Thymus (tissue), 11 donors: ENCODE data around the gene TMEM245. TPM values are rescaled to one million over a fixed set of nuclear protein-coding genes. Genes with fewer than 3 reads are reported as not detected.
A peak's percentile ranks its signal among the peaks of the same experiment; 100 is the strongest.

Experiments
- DNase-seq, 9 donors: peaks; one replicate each; pipeline ENCODE4 v3.0.0-alpha.2; 2013; ENCODE audit warnings: low spot score in 9 of 9, low read depth in 6 of 9, missing footprints in 1 of 9
- H3K27ac ChIP-seq, 2 donors: one replicate each; pipeline ENCODE4 v1.5.1; 2013; ENCODE audit warnings: control low read depth in 1 of 2, low read depth in 1 of 2, low read length in 1 of 2, mild to moderate bottlenecking in 1 of 2, moderate library complexity in 1 of 2
- H3K27me3 ChIP-seq, 2 donors: one replicate each; pipeline ENCODE4 v1.5.1; 2013; ENCODE audit warnings: low read length in 1 of 2; ENCODE audit not compliant: control insufficient read depth in 2 of 2, insufficient read depth in 1 of 2
- H3K36me3 ChIP-seq, 2 donors: one replicate each; pipeline ENCODE4 v1.5.1; 2013; ENCODE audit warnings: low read length in 1 of 2, mild to moderate bottlenecking in 1 of 2, moderate library complexity in 1 of 2; ENCODE audit not compliant: control insufficient read depth in 2 of 2, insufficient read depth in 2 of 2
- H3K4me1 ChIP-seq, 2 donors: one replicate each; pipeline ENCODE4 v1.5.1; 2013; ENCODE audit warnings: low read length in 2 of 2; ENCODE audit not compliant: control insufficient read depth in 2 of 2, insufficient read depth in 2 of 2
- H3K4me3 ChIP-seq, 2 donors: one replicate each; pipeline ENCODE4 v1.5.1; 2013; ENCODE audit warnings: low read length in 2 of 2, control low read depth in 1 of 2, mild to moderate bottlenecking in 1 of 2
- H3K9me3 ChIP-seq, 2 donors: one replicate each; pipeline ENCODE4 v1.5.1; 2013; ENCODE audit warnings: low read length in 1 of 2, mild to moderate bottlenecking in 1 of 2; ENCODE audit not compliant: control insufficient read depth in 2 of 2, insufficient read depth in 1 of 2
- WGBS: extraction: QIAGEN DNeasy Blood & Tissue Kit; methylation state at CpG from one replicate; pipeline ENCODE4 v1.1.7; 2013; 5-methylcytosine and 5-hydroxymethylcytosine counted together
- polyA plus RNA-seq: library from polyadenylated mRNA; stranded (reverse); fragments of 200-250 nt; gene quantifications from one replicate; pipeline ENCODE4 v1.2.3, GENCODE V29; 2013
- total RNA-seq: library from RNA; stranded (reverse); fragments of 120-200 nt; gene quantifications from one replicate; pipeline ENCODE4 v1.2.4, GENCODE V29; 2013
- donor health status: healthy.

The TMEM245 gene
- total and polyA plus RNA-seq, 2 donors: 9.3 to 21.1 TPM

DNA sequence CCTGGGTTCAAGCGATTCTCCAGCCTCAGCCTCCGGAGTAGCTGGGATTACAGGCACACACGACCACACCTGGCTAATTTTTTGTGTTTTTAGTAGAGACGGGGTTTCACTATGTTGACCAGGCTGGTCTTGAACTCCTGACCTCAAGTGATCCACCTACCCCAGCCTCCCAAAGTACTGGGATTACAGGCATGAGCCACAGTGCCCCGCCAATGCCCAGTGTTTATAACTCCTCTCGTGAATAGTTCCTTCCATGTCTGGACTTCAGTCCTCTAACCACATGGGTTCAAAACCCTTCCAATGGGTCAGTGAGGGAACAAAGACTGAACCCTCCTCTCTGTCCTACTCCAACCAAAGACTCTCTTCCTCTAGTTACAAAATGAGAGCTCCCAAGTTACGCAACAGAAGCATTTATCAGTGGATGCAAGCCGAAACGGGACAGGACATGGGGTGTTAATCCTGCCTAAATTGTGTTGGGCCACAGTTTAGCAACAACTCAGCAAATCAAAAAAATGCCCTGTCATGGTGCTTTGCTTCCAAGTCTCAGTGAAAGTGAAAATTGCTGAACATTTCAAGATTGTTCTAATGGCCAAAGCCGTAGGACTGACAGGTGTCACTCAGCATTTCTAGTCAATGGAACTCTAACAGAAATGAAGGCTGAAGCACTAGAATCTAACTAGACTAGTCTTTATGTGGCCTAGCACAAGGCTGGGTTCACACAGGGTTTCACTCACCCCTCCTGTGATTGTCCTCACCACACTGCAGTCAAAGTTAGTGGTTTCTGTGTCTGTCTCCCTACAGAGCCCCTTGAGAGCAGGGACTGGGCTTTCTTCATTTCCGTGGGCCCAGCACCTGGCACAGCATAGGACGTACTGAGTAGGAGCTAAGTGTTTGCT, 3.2 kb upstream of the TMEM245 start:
- Histone ChIP-seq H3K9me3 (no peaks in the 10 kb centered on the region), H3K4me3 (no peak overlapping the region), H3K27me3 (no peaks in the 10 kb centered on the region), H3K4me1 (peaks cover 8 to 24% of the 10 kb centered on the region in 2 donors), H3K36me3 (no peaks in the 10 kb centered on the region), H3K27ac (no peak overlapping the region)
- DNase-seq: peak in 1 of 9 donors; percentile 34
- 87% methylated on average over 12 of the region's 12 CpGs for WGBS

- H3K4me1 ChIP-seq: peaks cover 11 to 29% of the 10 kb centered on the region in 2 donors
- WGBS: 92% methylated on average over 11 of the region's 11 CpGs
- H3K27ac ChIP-seq: no peak overlapping the region
- H3K9me3 ChIP-seq: no peaks in the 10 kb centered on the region
- H3K27me3 ChIP-seq: no peaks in the 10 kb centered on the region
- DNase-seq: no peak
- H3K36me3 ChIP-seq: no peaks in the 10 kb centered on the region
- H3K4me3 ChIP-seq: no peak overlapping the region
Measured at GRCh38 chr9:109121232-109121796, 1.6 kb upstream of the TMEM245 start.

- peaks cover 11 to 33% of the 10 kb centered on the region in 2 donors for H3K4me1 ChIP-seq
- H3K27ac ChIP-seq: peak overlapping the region in 1 of 2 donors; percentile 0
- no peaks in the 10 kb centered on the region for H3K9me3 ChIP-seq
- peak overlapping the region; percentile 8 to 19 for H3K4me3 ChIP-seq
- DNase-seq: no peak
- WGBS: 38% methylated on average over 13 of the region's 13 CpGs
- no peaks in the 10 kb centered on the region for H3K27me3 ChIP-seq
- H3K36me3 ChIP-seq: no peaks in the 10 kb centered on the region
Measured at GRCh38 chr9:109120204-109120789, 550 bp upstream of the TMEM245 start.

GRCh38 chr9:109118808-109119438, 824 bp downstream of the TMEM245 start:
- H3K27me3 ChIP-seq: no peaks in the 10 kb centered on the region
- no peaks in the 10 kb centered on the region for H3K36me3 ChIP-seq
- WGBS: 1% methylated on average over 29 of the region's 29 CpGs
- H3K27ac ChIP-seq: peak overlapping the region in 1 of 2 donors; percentile 44
- H3K4me1 ChIP-seq: peaks cover 11 to 33% of the 10 kb centered on the region in 2 donors
- peak in 1 of 9 donors; percentile 19 for DNase-seq
- no peaks in the 10 kb centered on the region for H3K9me3 ChIP-seq
- H3K4me3 ChIP-seq: peak overlapping the region; percentile 81 to 86

GRCh38 chr9:109117856-109118807, 1.6 kb downstream of the TMEM245 start:
- H3K4me1 ChIP-seq: peaks cover 11 to 30% of the 10 kb centered on the region in 2 donors
- peak overlapping the region; percentile 81 to 86 for H3K4me3 ChIP-seq
- peak overlapping the region in 1 of 2 donors; percentile 44 for H3K27ac ChIP-seq
- 64% methylated on average over 14 of the region's 14 CpGs for WGBS
- H3K9me3 ChIP-seq: no peaks in the 10 kb centered on the region
- H3K36me3 ChIP-seq: no peaks in the 10 kb centered on the region
- peak in 3 of 9 donors; percentile 21 to 54 (median 34) for DNase-seq
- H3K27me3 ChIP-seq: no peaks in the 10 kb centered on the region

- H3K9me3 ChIP-seq: no peaks in the 10 kb centered on the region
- 98% methylated on average over 3 of the region's 3 CpGs for WGBS
- no peak overlapping the region for H3K27ac ChIP-seq
- peaks cover 11 to 25% of the 10 kb centered on the region in 2 donors for H3K4me1 ChIP-seq
- no peaks in the 10 kb centered on the region for H3K36me3 ChIP-seq
- H3K4me3 ChIP-seq: no peak overlapping the region
- DNase-seq: no peak
- H3K27me3 ChIP-seq: no peaks in the 10 kb centered on the region
Measured at GRCh38 chr9:109115931-109116526, 3.7 kb downstream of the TMEM245 start.

DNA sequence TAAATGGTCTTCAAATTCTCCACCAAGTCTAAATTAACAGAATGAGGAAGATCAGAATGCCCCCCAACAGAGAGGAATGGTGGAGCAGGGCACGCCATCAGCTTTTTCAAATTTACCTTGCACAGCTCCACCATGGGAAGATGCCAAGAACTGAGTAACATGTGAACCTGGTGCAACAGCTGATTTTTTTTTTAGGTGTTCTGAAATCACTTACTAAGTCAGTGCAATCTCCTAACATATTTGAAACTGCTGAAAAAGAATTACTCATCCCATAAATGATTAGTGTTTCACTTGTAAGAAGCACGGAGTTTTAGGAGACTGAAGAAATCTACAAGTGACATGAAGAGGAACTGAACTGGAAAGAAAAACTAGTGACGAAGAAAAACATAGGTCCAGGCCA, 5.1 kb downstream of the TMEM245 start:
- DNase-seq: no peak
- WGBS: 96% methylated on average over 3 of the region's 3 CpGs
- no peak overlapping the region for H3K27ac ChIP-seq
- H3K9me3 ChIP-seq: no peaks in the 10 kb centered on the region
- no peaks in the 10 kb centered on the region for H3K27me3 ChIP-seq
- peaks cover 9 to 19% of the 10 kb centered on the region in 2 donors for H3K4me1 ChIP-seq
- no peak overlapping the region for H3K4me3 ChIP-seq
- no peaks in the 10 kb centered on the region for H3K36me3 ChIP-seq
